Mesothelial cell of epicardium (in vitro differentiated cells): ENCODE data around the gene INTS7. TPM values are rescaled to one million over a fixed set of nuclear protein-coding genes. Genes with fewer than 3 reads are reported as not detected.

Source experiments
- DNase-seq, 2 experiments: peaks; one replicate each; pipeline ENCODE4 v3.0.0; 2021; ENCODE audit warnings: low spot score in 2 of 2; ENCODE audit not compliant: unreplicated experiment in 2 of 2
- H3K27ac Mint-ChIP-seq: 2 replicates; pipeline ENCODE4 v1.8.0; 2021; ENCODE audit warnings: mixed read lengths
- H3K27me3 Mint-ChIP-seq: 2 replicates; pipeline ENCODE4 v1.8.0; 2021; ENCODE audit warnings: low read depth, mixed read lengths
- H3K36me3 Mint-ChIP-seq: 2 replicates; pipeline ENCODE4 v1.8.0; 2021; ENCODE audit warnings: mixed read lengths
- H3K4me1 Mint-ChIP-seq: 2 replicates; pipeline ENCODE4 v1.8.0; 2021; ENCODE audit warnings: mixed read lengths
- H3K4me3 Mint-ChIP-seq: 2 replicates; pipeline ENCODE4 v1.8.0; 2021; ENCODE audit warnings: mild to moderate bottlenecking, moderate library complexity, mixed read lengths
- H3K9me3 Mint-ChIP-seq: 2 replicates; pipeline ENCODE4 v1.8.0; 2021; ENCODE audit warnings: mixed read lengths
- CTCF ChIP-seq: fragments of 200-600 bp; sonication (generic); IDR thresholded peaks from one replicate; pipeline ENCODE4 v1.5.0; 2021; ENCODE audit warnings: antibody characterized with exemption; ENCODE audit not compliant: unreplicated experiment
- total RNA-seq: library from RNA; stranded (reverse); gene quantifications from 3 replicates; pipeline ENCODE4 v1.2.1, GENCODE V29; 2021

The INTS7 gene
- total RNA-seq, 1 donor from 2014 or later, result 16.5 TPM

GRCh38 chr1:212060632-212061472, 25.5 kb upstream of the INTS7 start:
- H3K36me3 Mint-ChIP-seq, result peaks cover 40% of the 10 kb centered on the region
- TF ChIP-seq CTCF, result no peak
- no peaks in the 10 kb centered on the region for H3K4me1 Mint-ChIP-seq
- H3K27me3 Mint-ChIP-seq, result no peaks in the 10 kb centered on the region
- no peak overlapping the region for H3K27ac Mint-ChIP-seq
- peaks cover 42% of the 10 kb centered on the region for H3K9me3 Mint-ChIP-seq
- H3K4me3 Mint-ChIP-seq, result no peak overlapping the region
- no peak for DNase-seq

DNA sequence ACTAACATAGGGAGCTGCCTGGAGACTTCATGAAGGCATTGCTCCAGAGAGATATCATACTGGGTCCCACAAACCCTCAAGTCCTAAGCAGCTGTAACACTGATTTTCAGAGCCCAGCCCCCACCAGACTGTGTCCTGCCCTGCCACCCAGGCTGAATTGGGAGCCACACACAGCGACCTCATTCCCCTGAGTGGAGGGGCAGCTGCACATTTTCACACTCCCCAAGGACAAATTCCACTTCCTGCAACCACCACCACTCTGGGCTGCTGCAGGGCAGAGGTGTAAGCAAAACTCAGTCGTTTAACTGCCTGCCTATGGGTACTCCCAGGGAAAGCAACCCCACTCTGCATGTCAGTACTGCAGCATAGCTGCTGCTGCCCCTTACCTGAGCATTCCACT, 20.0 kb upstream of the INTS7 start:
- DNase-seq, result no peak
- Mint-ChIP-seq H3K4me1 (no peaks in the 10 kb centered on the region), H3K36me3 (peaks cover 67% of the 10 kb centered on the region), H3K4me3 (no peak overlapping the region), H3K9me3 (peaks cover 43% of the 10 kb centered on the region), H3K27ac (no peak overlapping the region), H3K27me3 (no peaks in the 10 kb centered on the region)
- no peak for TF ChIP-seq CTCF

DNA sequence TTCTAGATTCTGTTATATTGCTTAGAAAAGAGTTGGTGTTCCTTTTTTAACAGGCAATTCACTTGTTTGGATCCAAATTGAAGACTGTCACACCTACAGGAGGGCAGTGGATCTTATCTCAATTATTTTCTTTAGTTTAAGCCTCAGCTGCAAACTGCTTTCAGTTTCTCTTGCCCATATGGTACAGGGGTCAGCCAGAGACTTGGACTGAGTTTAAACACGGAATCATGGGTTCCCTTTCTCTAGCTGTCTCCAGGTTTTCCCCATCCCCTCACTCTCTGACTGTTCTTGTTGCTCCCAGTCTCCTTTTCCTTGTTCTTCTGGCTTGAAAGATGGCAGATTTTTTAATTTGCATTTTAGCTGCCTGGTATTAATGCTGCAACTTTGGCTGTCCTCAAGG, 18.6 kb upstream of the INTS7 start:
- Mint-ChIP-seq H3K4me3 (no peak overlapping the region), H3K27me3 (no peaks in the 10 kb centered on the region), H3K36me3 (peaks cover 61% of the 10 kb centered on the region), H3K9me3 (peaks cover 31% of the 10 kb centered on the region), H3K27ac (no peak overlapping the region), H3K4me1 (no peaks in the 10 kb centered on the region)
- TF ChIP-seq CTCF, result no peak
- no peak for DNase-seq

DNA sequence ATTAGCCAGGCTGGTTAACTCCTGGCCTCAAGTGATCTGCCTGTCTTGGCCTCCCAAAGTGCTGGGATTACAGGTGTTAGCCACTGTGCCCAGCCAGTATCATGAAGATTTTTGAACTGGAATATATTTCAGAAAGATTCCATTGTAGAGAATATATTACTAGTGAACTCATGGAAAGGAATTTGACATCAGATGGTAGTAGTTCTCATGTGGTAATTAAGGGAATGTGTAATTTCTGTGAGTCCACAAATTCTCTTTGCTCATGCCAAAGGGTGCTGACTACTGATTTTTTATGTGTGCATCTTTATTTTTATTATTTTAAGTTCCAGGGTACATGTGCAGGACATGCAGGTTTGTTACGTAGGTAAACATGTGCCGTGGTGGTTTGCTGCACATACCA, 10.6 kb upstream of the INTS7 start:
- Mint-ChIP-seq H3K36me3 (peaks cover 4% of the 10 kb centered on the region), H3K9me3 (no peaks in the 10 kb centered on the region), H3K4me3 (no peak overlapping the region), H3K27me3 (no peaks in the 10 kb centered on the region), H3K4me1 (no peaks in the 10 kb centered on the region), H3K27ac (no peak overlapping the region)
- no peak for TF ChIP-seq CTCF
- no peak for DNase-seq

GRCh38 chr1:212044851-212045250, 9.5 kb upstream of the INTS7 start:
- no peak overlapping the region for H3K27ac Mint-ChIP-seq
- no peaks in the 10 kb centered on the region for H3K27me3 Mint-ChIP-seq
- no peak for TF ChIP-seq CTCF
- no peak overlapping the region for H3K4me3 Mint-ChIP-seq
- no peaks in the 10 kb centered on the region for H3K9me3 Mint-ChIP-seq
- no peaks in the 10 kb centered on the region for H3K4me1 Mint-ChIP-seq
- H3K36me3 Mint-ChIP-seq, result no peaks in the 10 kb centered on the region
- DNase-seq, result no peak
